Suprapubic skin (tissue), 4 donors: ENCODE data around the gene ABCC5. TPM values are rescaled to one million over a fixed set of nuclear protein-coding genes. Genes with fewer than 3 reads are reported as not detected.

ENCODE experiments used
- DNase-seq, 2 donors: peaks; one replicate each; pipeline ENCODE4 v3.0.0-alpha.2; 2019; ENCODE audit warnings: low spot score in 2 of 2
- H3K27ac ChIP-seq: fragments of 200-600 bp; sonication (generic); one replicate; pipeline ENCODE4 v1.5.1; 2019
- H3K27me3 ChIP-seq: fragments of 200-600 bp; sonication (generic); one replicate; pipeline ENCODE4 v1.5.1; 2019
- H3K36me3 ChIP-seq: fragments of 200-600 bp; sonication (generic); one replicate; pipeline ENCODE4 v1.5.1; 2019
- H3K4me1 ChIP-seq: fragments of 200-600 bp; sonication (generic); one replicate; pipeline ENCODE4 v1.5.1; 2019
- H3K4me3 ChIP-seq: fragments of 200-600 bp; sonication (generic); one replicate; pipeline ENCODE4 v1.5.1; 2019; ENCODE audit warnings: mild to moderate bottlenecking
- H3K9me3 ChIP-seq: fragments of 200-600 bp; sonication (generic); one replicate; pipeline ENCODE4 v1.5.1; 2019
- EP300 ChIP-seq: sonication (generic); formaldehyde crosslinking; IDR thresholded peaks from one replicate; pipeline ENCODE4 v1.6.1; 2017; ENCODE audit warnings: antibody characterized with exemption
- POLR2A ChIP-seq, 2 donors: fragments of 450-650 bp; IDR thresholded peaks; one replicate each; pipeline ENCODE4 v1.6.1; 2017; ENCODE audit warnings: antibody characterized with exemption in 2 of 2, mild to moderate bottlenecking in 2 of 2, moderate library complexity in 2 of 2
- POLR2AphosphoS5 ChIP-seq, 3 donors: sonication (generic); formaldehyde crosslinking; IDR thresholded peaks; one replicate each; pipeline ENCODE4 v1.6.1; 2017; ENCODE audit warnings: antibody characterized with exemption in 3 of 3
- WGBS: methylation state at CpG from one replicate; pipeline ENCODE4 v1.1.5; 2018; 5-methylcytosine and 5-hydroxymethylcytosine counted together
- total RNA-seq, 4 donors: library from RNA; depleted of rRNA; stranded (reverse); fragments of >200 nt; gene quantifications; one replicate each; pipeline ENCODE4 v1.1.0, GENCODE V29; 2016
- TF ChIP-seq, protein P1 (sequence below), 2 donors: fragments of 200-600 bp in 1 of 2; fragments of 450-650 bp in 1 of 2; sonication (generic) in 1 of 2; IDR thresholded peaks; one replicate each; pipeline ENCODE4 v1.5.1; 2016 to 2019; ENCODE audit warnings: antibody characterized with exemption in 2 of 2, mild to moderate bottlenecking in 1 of 2, moderate library complexity in 1 of 2

The ABCC5 gene
- total RNA-seq, 4 donors from 2014 or later = 10.5 to 18.3 (median 13.8) TPM

GRCh38 chr3:183988216-183988790 is 29.4 kb downstream of the ABCC5 start:
- no peak for TF ChIP-seq POLR2A (IDR thresholded peaks at IDR 0.05)
- no peak for TF ChIP-seq EP300
- TF ChIP-seq POLR2AphosphoS5 (IDR thresholded peaks at IDR 0.05) = no peak
- TF ChIP-seq, protein P1, sequence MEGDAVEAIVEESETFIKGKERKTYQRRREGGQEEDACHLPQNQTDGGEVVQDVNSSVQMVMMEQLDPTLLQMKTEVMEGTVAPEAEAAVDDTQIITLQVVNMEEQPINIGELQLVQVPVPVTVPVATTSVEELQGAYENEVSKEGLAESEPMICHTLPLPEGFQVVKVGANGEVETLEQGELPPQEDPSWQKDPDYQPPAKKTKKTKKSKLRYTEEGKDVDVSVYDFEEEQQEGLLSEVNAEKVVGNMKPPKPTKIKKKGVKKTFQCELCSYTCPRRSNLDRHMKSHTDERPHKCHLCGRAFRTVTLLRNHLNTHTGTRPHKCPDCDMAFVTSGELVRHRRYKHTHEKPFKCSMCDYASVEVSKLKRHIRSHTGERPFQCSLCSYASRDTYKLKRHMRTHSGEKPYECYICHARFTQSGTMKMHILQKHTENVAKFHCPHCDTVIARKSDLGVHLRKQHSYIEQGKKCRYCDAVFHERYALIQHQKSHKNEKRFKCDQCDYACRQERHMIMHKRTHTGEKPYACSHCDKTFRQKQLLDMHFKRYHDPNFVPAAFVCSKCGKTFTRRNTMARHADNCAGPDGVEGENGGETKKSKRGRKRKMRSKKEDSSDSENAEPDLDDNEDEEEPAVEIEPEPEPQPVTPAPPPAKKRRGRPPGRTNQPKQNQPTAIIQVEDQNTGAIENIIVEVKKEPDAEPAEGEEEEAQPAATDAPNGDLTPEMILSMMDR (IDR thresholded peaks at IDR 0.05) = no peak
- WGBS = 92% methylated on average over 16 of the region's 16 CpGs
- Histone ChIP-seq H3K36me3 (peaks cover 38% of the 10 kb centered on the region), H3K4me3 (no peak overlapping the region), H3K27ac (no peak overlapping the region), H3K4me1 (peaks cover 9% of the 10 kb centered on the region), H3K9me3 (no peaks in the 10 kb centered on the region), H3K27me3 (no peaks in the 10 kb centered on the region)
- DNase-seq = no peak

DNA sequence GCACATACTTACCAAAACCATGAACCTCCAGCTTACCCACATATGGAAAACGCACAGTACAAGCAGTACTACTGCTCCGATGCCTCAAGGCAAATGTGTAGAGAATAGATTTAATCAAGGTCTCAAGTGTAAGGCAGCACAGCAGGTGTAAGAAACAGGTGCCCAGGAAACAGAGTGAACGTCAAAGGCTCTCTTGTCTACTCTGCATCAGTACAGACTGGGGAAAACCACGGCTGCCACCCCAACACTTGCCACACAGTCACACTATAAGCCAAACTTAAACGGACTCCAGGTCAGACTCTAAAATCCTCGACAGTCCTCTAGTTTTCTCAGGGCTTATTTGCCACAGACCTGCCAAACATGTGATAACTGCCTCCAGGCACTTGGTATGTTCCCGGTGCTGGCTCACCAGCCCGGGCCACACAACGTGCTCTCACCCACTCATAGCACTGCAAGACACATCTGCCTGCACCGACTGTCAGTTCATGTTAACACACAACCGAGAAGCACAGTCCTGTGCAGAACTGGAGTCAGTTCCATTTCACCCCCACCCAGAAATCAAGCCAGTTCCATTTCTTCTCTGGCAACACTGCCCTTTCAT is 30.6 kb downstream of the ABCC5 start:
- TF ChIP-seq, protein P1 (IDR thresholded peaks at IDR 0.05) = no peak
- TF ChIP-seq EP300 = no peak
- TF ChIP-seq POLR2A (IDR thresholded peaks at IDR 0.05) = no peak
- TF ChIP-seq POLR2AphosphoS5 (IDR thresholded peaks at IDR 0.05) = no peak
- H3K36me3 ChIP-seq = peaks cover 50% of the 10 kb centered on the region
- no peak for DNase-seq
- no peaks in the 10 kb centered on the region for H3K9me3 ChIP-seq
- no peak overlapping the region for H3K4me3 ChIP-seq
- WGBS = 58% methylated on average over 11 of the region's 11 CpGs
- H3K27ac ChIP-seq = no peak overlapping the region
- H3K4me1 ChIP-seq = peaks cover 9% of the 10 kb centered on the region
- H3K27me3 ChIP-seq = no peaks in the 10 kb centered on the region

DNA sequence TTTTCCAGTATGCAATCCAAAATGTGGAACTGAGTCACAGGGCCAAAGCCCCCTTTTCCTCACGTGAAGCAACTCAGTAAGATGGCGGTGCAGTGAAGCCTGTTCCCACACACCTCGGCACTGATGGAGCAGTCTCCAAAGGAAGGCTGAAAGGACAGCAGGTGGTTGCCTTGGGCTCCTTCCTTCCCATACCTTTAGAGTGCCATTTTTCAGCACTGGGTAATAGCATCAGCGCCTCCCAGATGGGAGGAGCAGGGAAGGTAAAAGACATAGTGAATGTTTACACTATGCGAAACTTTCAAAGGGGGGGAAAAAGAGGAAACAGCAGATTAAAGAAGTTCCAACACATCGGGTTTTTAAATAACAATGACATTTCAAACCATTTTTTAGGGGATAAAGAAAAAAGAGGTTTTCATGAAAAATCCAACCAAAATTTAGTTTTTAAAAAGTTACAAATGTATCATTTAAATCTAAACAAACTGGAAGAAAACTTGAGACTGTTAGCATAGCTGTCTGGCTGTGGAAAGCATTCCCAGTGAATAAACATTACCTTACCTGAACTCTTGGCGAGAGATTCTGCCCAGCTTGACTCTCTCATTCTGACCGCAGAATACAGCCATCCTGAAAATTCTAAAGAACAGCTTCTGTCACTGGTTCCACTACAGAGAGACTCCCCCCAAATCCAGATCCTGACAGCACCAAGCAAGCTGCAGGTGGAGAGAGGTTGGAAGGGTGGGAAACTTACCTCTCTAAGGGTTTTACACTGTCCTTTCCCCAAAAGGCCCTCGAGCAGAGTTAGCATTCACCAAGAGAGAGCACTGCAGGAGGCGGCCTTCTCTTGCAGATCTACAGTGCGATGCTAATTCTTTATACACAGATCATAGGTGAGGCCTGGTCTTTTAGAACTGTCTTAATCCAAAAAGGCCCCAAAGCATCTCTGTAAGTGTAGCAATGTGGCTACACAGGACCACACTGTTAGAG is 32.6 kb downstream of the ABCC5 start:
- DNase-seq = no peak
- peaks cover 58% of the 10 kb centered on the region for H3K36me3 ChIP-seq
- 88% methylated on average over 11 of the region's 11 CpGs for WGBS
- no peak overlapping the region for H3K4me3 ChIP-seq
- no peak overlapping the region for H3K27ac ChIP-seq
- H3K9me3 ChIP-seq = no peaks in the 10 kb centered on the region
- H3K4me1 ChIP-seq = no peaks in the 10 kb centered on the region
- no peak for TF ChIP-seq EP300
- no peak for TF ChIP-seq POLR2A (IDR thresholded peaks at IDR 0.05)
- TF ChIP-seq, protein P1 (IDR thresholded peaks at IDR 0.05) = no peak
- no peaks in the 10 kb centered on the region for H3K27me3 ChIP-seq

GRCh38 chr3:183984127-183984740 is 33.5 kb downstream of the ABCC5 start:
- Histone ChIP-seq H3K9me3 (no peaks in the 10 kb centered on the region), H3K27me3 (no peaks in the 10 kb centered on the region), H3K4me1 (no peaks in the 10 kb centered on the region), H3K4me3 (no peak overlapping the region), H3K36me3 (peaks cover 61% of the 10 kb centered on the region), H3K27ac (no peak overlapping the region)
- no peak for DNase-seq
- no peak for TF ChIP-seq POLR2AphosphoS5 (IDR thresholded peaks at IDR 0.05)
- TF ChIP-seq, protein P1 (IDR thresholded peaks at IDR 0.05) = no peak
- no peak for TF ChIP-seq EP300
- no peak for TF ChIP-seq POLR2A (IDR thresholded peaks at IDR 0.05)
- 91% methylated on average over 4 of the region's 4 CpGs for WGBS
